Adrenal gland (tissue), 5 donors: ENCODE measurements around the gene NSG1.

Source experiments
- POLR2A ChIP-seq, 2 donors: fragments of 450-650 bp; IDR thresholded peaks; one replicate each; pipeline ENCODE4 v1.6.1; 2017; ENCODE audit warnings: antibody characterized with exemption in 2 of 2, mild to moderate bottlenecking in 2 of 2, moderate library complexity in 1 of 2
- TF ChIP-seq, protein P1 (sequence below), 6 experiments: fragments of 450-650 bp in 4 of 6; fragments of 200-600 bp in 2 of 6; sonication (generic) in 1 of 6; IDR thresholded peaks; 1 replicate in 5 of 6; 2 replicates in 1 of 6; pipeline versions ENCODE4 v1.5.1 to v1.8.0; 2016 to 2021; ENCODE audit warnings: antibody characterized with exemption in 6 of 6, mild to moderate bottlenecking in 2 of 6, moderate library complexity in 1 of 6
- donor health status: DM: no; HTN: no; CAD: no.

DNA sequence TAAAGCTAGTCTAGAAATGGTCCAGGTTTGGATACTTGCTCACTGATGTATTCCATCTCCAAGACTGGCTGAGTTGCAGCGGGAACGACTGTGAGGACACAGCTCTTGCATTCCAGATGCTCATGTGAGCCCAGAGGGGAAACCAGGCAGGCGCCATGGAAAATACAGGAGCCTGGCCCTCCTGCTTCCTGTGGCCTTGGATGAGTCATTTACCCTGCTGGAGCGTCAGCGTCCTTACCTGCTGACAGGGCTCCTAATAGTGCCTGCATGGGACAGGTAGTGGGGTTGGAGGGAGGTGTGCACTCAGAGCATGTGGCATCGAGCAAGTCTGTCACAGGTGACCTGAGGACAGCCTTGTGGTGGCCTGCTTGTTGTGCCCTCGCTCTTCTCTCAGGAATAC is 69.4 kb downstream of the NSG1 start:
- TF ChIP-seq, protein P1, sequence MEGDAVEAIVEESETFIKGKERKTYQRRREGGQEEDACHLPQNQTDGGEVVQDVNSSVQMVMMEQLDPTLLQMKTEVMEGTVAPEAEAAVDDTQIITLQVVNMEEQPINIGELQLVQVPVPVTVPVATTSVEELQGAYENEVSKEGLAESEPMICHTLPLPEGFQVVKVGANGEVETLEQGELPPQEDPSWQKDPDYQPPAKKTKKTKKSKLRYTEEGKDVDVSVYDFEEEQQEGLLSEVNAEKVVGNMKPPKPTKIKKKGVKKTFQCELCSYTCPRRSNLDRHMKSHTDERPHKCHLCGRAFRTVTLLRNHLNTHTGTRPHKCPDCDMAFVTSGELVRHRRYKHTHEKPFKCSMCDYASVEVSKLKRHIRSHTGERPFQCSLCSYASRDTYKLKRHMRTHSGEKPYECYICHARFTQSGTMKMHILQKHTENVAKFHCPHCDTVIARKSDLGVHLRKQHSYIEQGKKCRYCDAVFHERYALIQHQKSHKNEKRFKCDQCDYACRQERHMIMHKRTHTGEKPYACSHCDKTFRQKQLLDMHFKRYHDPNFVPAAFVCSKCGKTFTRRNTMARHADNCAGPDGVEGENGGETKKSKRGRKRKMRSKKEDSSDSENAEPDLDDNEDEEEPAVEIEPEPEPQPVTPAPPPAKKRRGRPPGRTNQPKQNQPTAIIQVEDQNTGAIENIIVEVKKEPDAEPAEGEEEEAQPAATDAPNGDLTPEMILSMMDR (IDR thresholded peaks at IDR 0.05), result no peak
- no peak for TF ChIP-seq POLR2A (IDR thresholded peaks at IDR 0.05)
